Activated CD8-positive, alpha-beta memory T cell treated with anti-CD3 and anti-CD28 coated beads, Interleukin-2, amount 10 ng/mL, durations not matched to agents 7 days and 5 days (primary cell): ENCODE data around the gene JAK3. TPM values are rescaled to one million over a fixed set of nuclear protein-coding genes. Genes with fewer than 3 reads are reported as not detected.
"Not testable (repeated sequence)": the region's sequence is repeated elsewhere in the genome, so short reads cannot be mapped to it uniquely, and the experiment has no call there.

Experiments used
- ATAC-seq: fragments of 150-1000 bp; cut with Tn5 transposase; one replicate; pipeline ENCODE4 v1.10.0; 2021; ENCODE audit warnings: moderate library complexity
- CTCF ChIA-PET: fragments of 350-600 bp; sonication (Branson Sonifier 250); formaldehyde crosslinking; loops from one replicate; lab custom pipeline; 2021; ENCODE audit warnings: antibody characterized with exemption; lab: Charles Lee
- DNase-seq: peaks from one replicate; pipeline ENCODE4 v3.0.0-alpha.2; 2020
- H3K27ac Mint-ChIP-seq: one replicate; pipeline ENCODE4 v1.8.0; 2021; ENCODE audit warnings: mild to moderate bottlenecking, mixed read lengths
- H3K27me3 Mint-ChIP-seq: one replicate; pipeline ENCODE4 v1.8.0; 2021; ENCODE audit warnings: mixed read lengths
- H3K36me3 Mint-ChIP-seq: one replicate; pipeline ENCODE4 v1.8.0; 2021; ENCODE audit warnings: mild to moderate bottlenecking, mixed read lengths
- H3K4me1 Mint-ChIP-seq: one replicate; pipeline ENCODE4 v1.8.0; 2021; ENCODE audit warnings: mixed read lengths
- H3K4me3 Mint-ChIP-seq: one replicate; pipeline ENCODE4 v1.8.0; 2021; ENCODE audit warnings: mild to moderate bottlenecking, moderate library complexity, mixed read lengths
- H3K9me3 Mint-ChIP-seq: one replicate; pipeline ENCODE4 v1.8.0; 2022; ENCODE audit warnings: low read depth, mixed read lengths
- total RNA-seq, 2 experiments: library from RNA; stranded (reverse); gene quantifications; one replicate each; pipeline ENCODE4 v1.2.3, GENCODE V29; 2021

JAK3 gene
- total RNA-seq, 2 experiments from 2014 or later, result 137 to 146 TPM

DNA sequence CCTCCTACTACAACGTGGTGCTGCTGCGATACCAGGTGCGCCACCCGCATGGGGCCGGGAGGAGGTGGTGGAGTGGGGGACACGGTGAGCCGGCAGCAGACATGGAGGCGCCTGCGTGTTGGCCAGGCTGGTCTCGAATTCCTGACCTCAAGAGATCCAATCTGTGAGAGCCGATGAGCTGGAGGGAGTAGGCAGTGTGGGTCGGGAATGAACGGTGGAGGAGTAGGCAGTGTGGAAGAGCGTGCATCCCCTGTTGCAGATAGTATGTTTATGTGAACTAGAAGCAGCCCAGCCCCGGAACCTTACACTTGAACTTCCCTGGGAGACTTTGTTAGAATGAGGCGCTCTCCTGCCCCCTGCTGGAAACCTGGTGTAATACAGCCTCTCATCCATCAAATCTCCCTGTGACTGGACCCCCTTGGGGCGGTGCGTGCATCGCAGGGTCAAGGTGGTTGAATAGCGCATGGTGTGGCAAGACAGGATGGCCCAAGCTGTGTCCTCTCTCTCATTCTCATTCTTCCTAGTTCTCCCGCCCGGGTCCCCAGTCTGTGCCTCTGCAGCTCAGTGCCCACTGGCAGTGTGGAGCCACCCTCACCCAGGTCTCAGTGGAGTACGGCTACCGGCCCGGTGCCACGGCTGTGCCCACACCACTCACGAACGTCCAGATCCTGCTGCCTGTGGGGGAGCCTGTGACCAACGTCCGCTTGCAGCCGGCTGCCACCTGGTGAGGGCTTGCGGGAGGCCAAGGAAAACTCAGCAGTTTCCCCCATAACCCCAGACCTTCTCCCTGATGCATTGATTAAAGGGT is 63.4 kb downstream of the JAK3 start:
- H3K36me3 Mint-ChIP-seq, result peaks cover 27% of the 10 kb centered on the region
- peak; percentile 82 for DNase-seq
- no peak overlapping the region for H3K4me3 Mint-ChIP-seq
- CTCF ChIA-PET, result interaction anchor here (0.6 to 5.9 kb wide), 17 partner anchors 10 to 147 kb away, joined by 3 to 34 read pairs (median 4); partner anchors contain the start of genes FCHO1, MAP1S and RPL18A
- no peaks in the 10 kb centered on the region for H3K27me3 Mint-ChIP-seq
- ATAC-seq, result peak; percentile 66
- H3K27ac Mint-ChIP-seq, result no peak overlapping the region
- H3K4me1 Mint-ChIP-seq, result peaks cover 3% of the 10 kb centered on the region
- no peaks in the 10 kb centered on the region for H3K9me3 Mint-ChIP-seq

DNA sequence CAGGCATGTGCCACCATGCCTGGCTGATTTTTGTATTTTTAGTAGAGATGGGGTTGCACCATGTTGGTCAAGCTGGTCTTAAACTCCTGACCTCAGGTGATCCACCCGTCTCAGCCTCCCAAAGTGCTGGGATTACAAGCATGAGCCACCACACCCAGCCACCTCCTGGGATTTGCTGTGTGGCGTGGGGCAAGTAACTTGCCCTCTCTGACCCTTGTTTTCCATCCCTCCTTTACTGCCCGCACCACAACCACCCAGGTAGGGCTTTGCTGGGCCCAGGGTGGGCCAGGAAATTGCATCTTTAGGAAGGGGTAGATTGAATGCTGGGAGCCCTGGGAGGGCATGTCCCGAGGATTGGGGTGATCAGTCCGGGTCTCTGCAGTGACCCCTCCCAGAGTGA is 64.1 kb downstream of the JAK3 start:
- CTCF ChIA-PET, result interaction anchor here (0.8 to 5.9 kb wide), 11 partner anchors 9 to 91 kb away, joined by 3 to 34 read pairs (median 6); partner anchors contain the start of genes FCHO1, MAP1S and RPL18A
- H3K4me3 Mint-ChIP-seq, H3K27me3 Mint-ChIP-seq, DNase-seq, H3K27ac Mint-ChIP-seq, H3K4me1 Mint-ChIP-seq, H3K9me3 Mint-ChIP-seq, ATAC-seq: not testable (repeated sequence)
- peaks cover 25% of the 10 kb centered on the region for H3K36me3 Mint-ChIP-seq

- ATAC-seq (no peak), DNase-seq (no peak)
- Mint-ChIP-seq H3K27ac (no peak overlapping the region), H3K4me1 (peaks cover 15% of the 10 kb centered on the region), H3K9me3 (no peaks in the 10 kb centered on the region), H3K27me3 (no peaks in the 10 kb centered on the region), H3K36me3 (peaks cover 22% of the 10 kb centered on the region), H3K4me3 (no peak overlapping the region)
- CTCF ChIA-PET, result no interaction called here
These were observed 67.0 kb downstream of the JAK3 start for GRCh38 chr19:17780781-17781180.

- Mint-ChIP-seq H3K27me3 (no peaks in the 10 kb centered on the region), H3K9me3 (no peaks in the 10 kb centered on the region), H3K36me3 (peaks cover 20% of the 10 kb centered on the region), H3K4me1 (peaks cover 20% of the 10 kb centered on the region), H3K27ac (peak overlapping the region; percentile 24), H3K4me3 (no peak overlapping the region)
- CTCF ChIA-PET, result interaction anchor here (0.6 kb wide), 1 partner anchor 172 kb away, joined by 3 read pairs; no protein-coding TSS in a partner anchor
- DNase-seq, result no peak
- no peak for ATAC-seq
These were observed 68.5 kb downstream of the JAK3 start for GRCh38 chr19:17778968-17779929.

DNA sequence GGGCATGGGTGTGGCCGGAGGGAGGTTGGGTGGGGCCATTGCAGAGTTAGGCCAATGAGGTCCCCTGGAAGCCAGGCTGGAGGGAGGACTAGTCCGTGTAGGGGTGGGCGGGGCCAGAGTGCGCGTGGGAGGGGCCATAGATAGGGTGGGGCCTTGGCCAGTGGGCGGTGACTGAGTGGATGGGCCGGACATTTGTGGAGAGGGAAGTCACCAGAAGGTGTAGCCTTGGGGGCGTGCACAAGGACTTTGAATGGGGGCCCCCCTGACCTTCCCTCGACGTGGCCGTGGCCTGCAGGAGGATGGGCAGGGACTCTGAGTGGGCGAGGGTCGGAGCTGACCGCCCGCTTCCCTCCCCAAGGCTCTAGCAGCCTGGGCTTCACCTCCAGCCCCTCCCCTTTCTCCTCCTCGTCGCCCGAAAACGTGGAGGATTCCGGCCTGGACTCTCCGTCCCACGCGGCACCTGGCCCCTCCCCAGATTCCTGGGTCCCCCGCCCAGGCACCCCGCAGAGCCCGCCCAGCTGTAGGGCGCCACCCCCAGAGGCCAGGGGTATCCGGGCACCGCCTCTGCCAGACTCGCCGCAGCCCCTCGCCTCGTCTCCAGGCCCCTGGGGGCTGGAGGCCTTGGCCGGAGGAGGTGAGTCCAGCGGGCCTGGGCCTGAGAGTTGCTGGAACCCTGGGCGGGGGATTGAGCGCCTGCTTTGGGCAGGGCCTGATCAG is 69.4 kb downstream of the JAK3 start:
- Mint-ChIP-seq H3K27me3 (no peaks in the 10 kb centered on the region), H3K9me3 (no peaks in the 10 kb centered on the region), H3K4me3 (no peak overlapping the region), H3K27ac (no peak overlapping the region), H3K4me1 (peaks cover 20% of the 10 kb centered on the region), H3K36me3 (peaks cover 21% of the 10 kb centered on the region)
- CTCF ChIA-PET, result interaction anchor here (0.9 to 1.2 kb wide), 2 partner anchors 52 to 81 kb away, joined by 3 to 4 read pairs; no protein-coding TSS in a partner anchor
- ATAC-seq (peak; percentile 64), DNase-seq (peak; percentile 69)

- peaks cover 20% of the 10 kb centered on the region for H3K4me1 Mint-ChIP-seq
- H3K4me3 Mint-ChIP-seq, H3K9me3 Mint-ChIP-seq, H3K27me3 Mint-ChIP-seq, H3K27ac Mint-ChIP-seq, DNase-seq: not testable (repeated sequence)
- CTCF ChIA-PET, result interaction anchor here (0.7 to 5.4 kb wide), 5 partner anchors 52 to 538 kb away, joined by 3 to 35 read pairs (median 4); no protein-coding TSS in a partner anchor
- ATAC-seq, result peak; percentile 2
- H3K36me3 Mint-ChIP-seq, result peaks cover 26% of the 10 kb centered on the region
These were observed 69.9 kb downstream of the JAK3 start for GRCh38 chr19:17777840-17778239.

DNA sequence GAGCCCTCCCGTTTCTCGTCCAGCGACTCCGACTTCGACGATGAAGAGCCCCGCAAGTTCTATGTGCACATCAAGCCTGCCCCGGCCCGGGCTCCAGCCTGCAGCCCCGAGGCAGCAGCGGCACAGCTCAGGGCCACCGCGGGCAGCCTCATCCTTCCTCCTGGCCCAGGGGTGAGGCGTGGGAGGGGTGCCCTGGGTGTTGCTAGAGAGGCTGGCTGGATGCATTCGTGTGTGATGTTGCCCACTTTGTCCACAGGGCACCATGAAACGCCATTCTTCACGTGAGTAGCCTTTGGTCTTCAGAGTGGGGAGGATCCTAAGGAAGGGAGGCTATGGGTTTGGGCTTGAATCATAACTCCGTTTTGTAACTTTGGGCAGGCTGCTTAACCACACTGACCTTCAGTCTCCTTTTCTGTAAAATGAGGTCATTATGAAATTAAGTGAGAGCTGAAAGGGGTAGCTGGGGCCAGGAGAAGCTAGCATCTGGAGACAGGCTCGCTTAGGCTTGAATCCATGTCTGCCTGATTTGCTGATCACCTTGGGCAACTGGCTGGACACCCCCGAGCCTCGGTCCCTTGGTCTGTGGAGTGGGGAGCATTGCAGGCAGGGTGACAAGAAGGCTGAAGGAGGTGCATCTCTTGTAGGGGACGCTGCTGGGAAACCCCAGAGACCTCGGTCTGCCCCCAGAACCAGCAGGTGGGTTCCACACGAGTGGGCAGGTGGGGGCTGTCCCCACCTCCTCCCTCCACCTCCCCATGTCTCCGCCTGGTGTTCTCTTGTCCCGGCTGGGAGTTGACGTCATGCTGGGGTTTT is 71.6 kb downstream of the JAK3 start:
- peak; percentile 31 for ATAC-seq
- peaks cover 20% of the 10 kb centered on the region for H3K4me1 Mint-ChIP-seq
- peaks cover 28% of the 10 kb centered on the region for H3K36me3 Mint-ChIP-seq
- no peaks in the 10 kb centered on the region for H3K27me3 Mint-ChIP-seq
- no peaks in the 10 kb centered on the region for H3K9me3 Mint-ChIP-seq
- DNase-seq, result peak; percentile 59
- CTCF ChIA-PET, result interaction anchor here (1.3 to 5.4 kb wide), 4 partner anchors 9 to 83 kb away, joined by 3 to 35 read pairs (median 4); partner anchors contain the start of gene RPL18A
- H3K4me3 Mint-ChIP-seq, result no peak overlapping the region
- peak overlapping the region; percentile 73 for H3K27ac Mint-ChIP-seq

GRCh38 chr19:17775245-17775927 is 72.4 kb downstream of the JAK3 start:
- CTCF ChIA-PET, result interaction anchor here (0.7 to 5.4 kb wide), 12 partner anchors 8 to 96 kb away, joined by 3 to 35 read pairs (median 4); partner anchors contain the start of gene RPL18A
- no peak for ATAC-seq
- Mint-ChIP-seq H3K27ac (no peak overlapping the region), H3K36me3 (peaks cover 32% of the 10 kb centered on the region), H3K27me3 (no peaks in the 10 kb centered on the region), H3K9me3 (no peaks in the 10 kb centered on the region), H3K4me3 (no peak overlapping the region), H3K4me1 (peaks cover 20% of the 10 kb centered on the region)
- DNase-seq, result peak; percentile 59

Other genes starting within 250 kb of the JAK3 start
- under 1 TPM; 0.02 to 0.18 TPM for gene UNC13A, start 159.6 kb downstream of the JAK3 start, total RNA-seq
- 10 to 100 TPM; 67.3 to 69.1 TPM for gene MAP1S, start 128.5 kb downstream of the JAK3 start, total RNA-seq
- gene FCHO1, start 96.5 kb downstream of the JAK3 start, total RNA-seq, result 10 to 100 TPM; 58.4 to 70.6 TPM
- not detected for gene B3GNT3, start 52.8 kb downstream of the JAK3 start, total RNA-seq
- 1 to 10 TPM; 1.7 to 2.2 TPM for gene INSL3, start 26.5 kb downstream of the JAK3 start, total RNA-seq
- 1,000 to 10,000 TPM; 1,945 to 2,182 TPM for gene RPL18A, start 11.9 kb upstream of the JAK3 start, total RNA-seq
- under 1 TPM; 0.59 to 0.73 TPM for gene SLC5A5, start 24.0 kb upstream of the JAK3 start, total RNA-seq
- 100 to 1,000 TPM in 1 of 2 experiments, 10 to 100 TPM in 1; 83.8 to 101 TPM for gene CCDC124, start 85.0 kb upstream of the JAK3 start, total RNA-seq
- under 1 TPM in 1 of 2 experiments, not detected in 1; 0.21 TPM for gene KCNN1, start 119.1 kb upstream of the JAK3 start, total RNA-seq
- 10 to 100 TPM; 35.3 to 45.2 TPM for gene ARRDC2, start 160.2 kb upstream of the JAK3 start, total RNA-seq
- gene IL12RB1, start 239.0 kb upstream of the JAK3 start, total RNA-seq, result 10 to 100 TPM; 69.9 to 76.2 TPM
- 10 to 100 TPM; 25.7 to 34.1 TPM for gene MAST3, start 249.8 kb upstream of the JAK3 start, total RNA-seq